ENCODE measurements around the gene C1QTNF7.

GRCh38 chr4:15413010-15413622 lies 14.7 kb upstream of the C1QTNF7 start:
- TF ChIP-seq, protein P1, sequence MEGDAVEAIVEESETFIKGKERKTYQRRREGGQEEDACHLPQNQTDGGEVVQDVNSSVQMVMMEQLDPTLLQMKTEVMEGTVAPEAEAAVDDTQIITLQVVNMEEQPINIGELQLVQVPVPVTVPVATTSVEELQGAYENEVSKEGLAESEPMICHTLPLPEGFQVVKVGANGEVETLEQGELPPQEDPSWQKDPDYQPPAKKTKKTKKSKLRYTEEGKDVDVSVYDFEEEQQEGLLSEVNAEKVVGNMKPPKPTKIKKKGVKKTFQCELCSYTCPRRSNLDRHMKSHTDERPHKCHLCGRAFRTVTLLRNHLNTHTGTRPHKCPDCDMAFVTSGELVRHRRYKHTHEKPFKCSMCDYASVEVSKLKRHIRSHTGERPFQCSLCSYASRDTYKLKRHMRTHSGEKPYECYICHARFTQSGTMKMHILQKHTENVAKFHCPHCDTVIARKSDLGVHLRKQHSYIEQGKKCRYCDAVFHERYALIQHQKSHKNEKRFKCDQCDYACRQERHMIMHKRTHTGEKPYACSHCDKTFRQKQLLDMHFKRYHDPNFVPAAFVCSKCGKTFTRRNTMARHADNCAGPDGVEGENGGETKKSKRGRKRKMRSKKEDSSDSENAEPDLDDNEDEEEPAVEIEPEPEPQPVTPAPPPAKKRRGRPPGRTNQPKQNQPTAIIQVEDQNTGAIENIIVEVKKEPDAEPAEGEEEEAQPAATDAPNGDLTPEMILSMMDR (conservative IDR thresholded peaks at IDR 0.05; ENCODE audit: low read depth, low read length): no peak
- TF ChIP-seq EZH2 (IDR thresholded peaks at IDR 0.05; ENCODE audit: low read length, unreplicated experiment) (no peak), EZH2phosphoT487 (IDR thresholded peaks at IDR 0.05; ENCODE audit: borderline replicate concordance, low read length) (no peak)

All from PC-3 (cell line).